Measurements from ENCODE around the gene HMGN3. TPM values are rescaled to one million over a fixed set of nuclear protein-coding genes. Genes with fewer than 3 reads are reported as not detected.

Gene HMGN3
- total and polyA plus RNA-seq, 2 of the 13 experiments (the other 11 are each of a cell fraction or from before 2014, with no cell fraction given), result 67.9 to 145 TPM

- TF ChIP-seq, protein P1, sequence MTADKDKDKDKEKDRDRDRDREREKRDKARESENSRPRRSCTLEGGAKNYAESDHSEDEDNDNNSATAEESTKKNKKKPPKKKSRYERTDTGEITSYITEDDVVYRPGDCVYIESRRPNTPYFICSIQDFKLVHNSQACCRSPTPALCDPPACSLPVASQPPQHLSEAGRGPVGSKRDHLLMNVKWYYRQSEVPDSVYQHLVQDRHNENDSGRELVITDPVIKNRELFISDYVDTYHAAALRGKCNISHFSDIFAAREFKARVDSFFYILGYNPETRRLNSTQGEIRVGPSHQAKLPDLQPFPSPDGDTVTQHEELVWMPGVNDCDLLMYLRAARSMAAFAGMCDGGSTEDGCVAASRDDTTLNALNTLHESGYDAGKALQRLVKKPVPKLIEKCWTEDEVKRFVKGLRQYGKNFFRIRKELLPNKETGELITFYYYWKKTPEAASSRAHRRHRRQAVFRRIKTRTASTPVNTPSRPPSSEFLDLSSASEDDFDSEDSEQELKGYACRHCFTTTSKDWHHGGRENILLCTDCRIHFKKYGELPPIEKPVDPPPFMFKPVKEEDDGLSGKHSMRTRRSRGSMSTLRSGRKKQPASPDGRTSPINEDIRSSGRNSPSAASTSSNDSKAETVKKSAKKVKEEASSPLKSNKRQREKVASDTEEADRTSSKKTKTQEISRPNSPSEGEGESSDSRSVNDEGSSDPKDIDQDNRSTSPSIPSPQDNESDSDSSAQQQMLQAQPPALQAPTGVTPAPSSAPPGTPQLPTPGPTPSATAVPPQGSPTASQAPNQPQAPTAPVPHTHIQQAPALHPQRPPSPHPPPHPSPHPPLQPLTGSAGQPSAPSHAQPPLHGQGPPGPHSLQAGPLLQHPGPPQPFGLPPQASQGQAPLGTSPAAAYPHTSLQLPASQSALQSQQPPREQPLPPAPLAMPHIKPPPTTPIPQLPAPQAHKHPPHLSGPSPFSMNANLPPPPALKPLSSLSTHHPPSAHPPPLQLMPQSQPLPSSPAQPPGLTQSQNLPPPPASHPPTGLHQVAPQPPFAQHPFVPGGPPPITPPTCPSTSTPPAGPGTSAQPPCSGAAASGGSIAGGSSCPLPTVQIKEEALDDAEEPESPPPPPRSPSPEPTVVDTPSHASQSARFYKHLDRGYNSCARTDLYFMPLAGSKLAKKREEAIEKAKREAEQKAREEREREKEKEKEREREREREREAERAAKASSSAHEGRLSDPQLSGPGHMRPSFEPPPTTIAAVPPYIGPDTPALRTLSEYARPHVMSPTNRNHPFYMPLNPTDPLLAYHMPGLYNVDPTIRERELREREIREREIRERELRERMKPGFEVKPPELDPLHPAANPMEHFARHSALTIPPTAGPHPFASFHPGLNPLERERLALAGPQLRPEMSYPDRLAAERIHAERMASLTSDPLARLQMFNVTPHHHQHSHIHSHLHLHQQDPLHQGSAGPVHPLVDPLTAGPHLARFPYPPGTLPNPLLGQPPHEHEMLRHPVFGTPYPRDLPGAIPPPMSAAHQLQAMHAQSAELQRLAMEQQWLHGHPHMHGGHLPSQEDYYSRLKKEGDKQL (CRISPR knock-in tag; IDR thresholded peaks at IDR 0.05; ENCODE audit: low read depth), result 0 out of 2 replicates have a peak, but pooled peaks have one; percentile 15
- TF ChIP-seq EP300 (IDR thresholded peaks at IDR 0.05; ENCODE audit: low read depth in 2 of 2, low read length in 2 of 2), result 0 out of 4 replicates have a peak, but pooled peaks of 1 of the 2 experiments have one; percentile 4
- no peak for TF ChIP-seq EP300 (CRISPR knock-in tag; IDR thresholded peaks at IDR 0.05; ENCODE audit: borderline replicate concordance)
- TF ChIP-seq, protein P2, sequence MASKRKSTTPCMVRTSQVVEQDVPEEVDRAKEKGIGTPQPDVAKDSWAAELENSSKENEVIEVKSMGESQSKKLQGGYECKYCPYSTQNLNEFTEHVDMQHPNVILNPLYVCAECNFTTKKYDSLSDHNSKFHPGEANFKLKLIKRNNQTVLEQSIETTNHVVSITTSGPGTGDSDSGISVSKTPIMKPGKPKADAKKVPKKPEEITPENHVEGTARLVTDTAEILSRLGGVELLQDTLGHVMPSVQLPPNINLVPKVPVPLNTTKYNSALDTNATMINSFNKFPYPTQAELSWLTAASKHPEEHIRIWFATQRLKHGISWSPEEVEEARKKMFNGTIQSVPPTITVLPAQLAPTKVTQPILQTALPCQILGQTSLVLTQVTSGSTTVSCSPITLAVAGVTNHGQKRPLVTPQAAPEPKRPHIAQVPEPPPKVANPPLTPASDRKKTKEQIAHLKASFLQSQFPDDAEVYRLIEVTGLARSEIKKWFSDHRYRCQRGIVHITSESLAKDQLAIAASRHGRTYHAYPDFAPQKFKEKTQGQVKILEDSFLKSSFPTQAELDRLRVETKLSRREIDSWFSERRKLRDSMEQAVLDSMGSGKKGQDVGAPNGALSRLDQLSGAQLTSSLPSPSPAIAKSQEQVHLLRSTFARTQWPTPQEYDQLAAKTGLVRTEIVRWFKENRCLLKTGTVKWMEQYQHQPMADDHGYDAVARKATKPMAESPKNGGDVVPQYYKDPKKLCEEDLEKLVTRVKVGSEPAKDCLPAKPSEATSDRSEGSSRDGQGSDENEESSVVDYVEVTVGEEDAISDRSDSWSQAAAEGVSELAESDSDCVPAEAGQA (IDR thresholded peaks at IDR 0.05; ENCODE audit: low read depth), result no peak
- TF ChIP-seq, protein P2 (CRISPR knock-in tag; IDR thresholded peaks at IDR 0.05; ENCODE audit: borderline replicate concordance), result no peak
- no peak for TF ChIP-seq ZNF142 (CRISPR knock-in tag; IDR thresholded peaks at IDR 0.05)
- no peak for TF ChIP-seq FOXK2 (IDR thresholded peaks at IDR 0.05)
- no peak for TF ChIP-seq KLF6 (CRISPR knock-in tag; IDR thresholded peaks at IDR 0.05)
- TF ChIP-seq ZNF138 (CRISPR knock-in tag; IDR thresholded peaks at IDR 0.05; ENCODE audit: low read depth), result no peak
- TF ChIP-seq TEAD3 (CRISPR knock-in tag; optimal IDR thresholded peaks at IDR 0.05; ENCODE audit: borderline replicate concordance), result peak; percentile 18
Observed at GRCh38 chr6:79233611-79234149, 802 bp downstream of the HMGN3 start (continued).

All from HepG2 (cell line).